HEK293T (cell line): Measurements from ENCODE around the gene SIX3.

ENCODE experiments used
- CTCF ChIA-PET: fragments of 350-600 bp; formaldehyde crosslinking; extraction: SDS; loops from one replicate; lab custom pipeline; 2021; ENCODE audit warnings: antibody characterized with exemption, inconsistent platforms; lab: Yijun Ruan, JAX
- POLR2A ChIA-PET: fragments of 350-600 bp; formaldehyde crosslinking; extraction: SDS; loops from one replicate; lab custom pipeline; 2020; ENCODE audit warnings: antibody characterized with exemption, inconsistent platforms; lab: Yijun Ruan, JAX
- DNase-seq: peaks from one replicate; pipeline ENCODE4 v3.0.0; 2012; ENCODE audit warnings: mixed read lengths; ENCODE audit errors: extremely low spot score
- ARNT ChIP-seq: fragments of 450-650 bp; IDR thresholded peaks from 2 replicates; pipeline ENCODE4 v1.6.1; 2017; ENCODE audit warnings: mild to moderate bottlenecking
- BHLHE40 ChIP-seq: fragments of 450-650 bp; IDR thresholded peaks from 2 replicates; pipeline ENCODE4 v1.6.1; 2016; ENCODE audit warnings: mild to moderate bottlenecking, moderate library complexity, borderline replicate concordance
- CTBP1 ChIP-seq: fragments of 450-650 bp; IDR thresholded peaks from 2 replicates; pipeline ENCODE4 v1.6.1; 2016; ENCODE audit warnings: borderline replicate concordance
- ELF4 ChIP-seq: fragments of 450-650 bp; IDR thresholded peaks from 2 replicates; pipeline ENCODE4 v1.6.1; 2017; ENCODE audit warnings: antibody characterized with exemption
- FOXA1 ChIP-seq: fragments of 450-650 bp; IDR thresholded peaks from 2 replicates; pipeline ENCODE4 v1.6.1; 2016; ENCODE audit warnings: mild to moderate bottlenecking
- FOXK2 ChIP-seq: fragments of 450-650 bp; IDR thresholded peaks from 2 replicates; pipeline ENCODE4 v1.6.1; 2016; ENCODE audit warnings: mild to moderate bottlenecking
- FOXM1 ChIP-seq: fragments of 450-650 bp; IDR thresholded peaks from 2 replicates; pipeline ENCODE4 v1.6.1; 2017; ENCODE audit warnings: mild to moderate bottlenecking, borderline replicate concordance
- HDGF ChIP-seq: fragments of 450-650 bp; IDR thresholded peaks from 2 replicates; pipeline ENCODE4 v1.6.1; 2017; ENCODE audit warnings: antibody characterized with exemption, borderline replicate concordance
- L3MBTL2 ChIP-seq: fragments of 450-650 bp; conservative IDR thresholded peaks from 2 replicates; pipeline ENCODE4 v1.6.1; 2016; ENCODE audit warnings: mild to moderate bottlenecking
- LEF1 ChIP-seq: fragments of 450-650 bp; IDR thresholded peaks from 2 replicates; pipeline ENCODE4 v1.6.1; 2017; ENCODE audit warnings: mild to moderate bottlenecking, borderline replicate concordance
- NFRKB ChIP-seq: fragments of 450-650 bp; IDR thresholded peaks from 2 replicates; pipeline ENCODE4 v1.6.1; 2016; ENCODE audit warnings: mild to moderate bottlenecking, moderate library complexity
- PKNOX1 ChIP-seq: fragments of 450-650 bp; IDR thresholded peaks from 2 replicates; pipeline ENCODE4 v1.6.1; 2016
- SP1 ChIP-seq: fragments of 450-650 bp; IDR thresholded peaks from 2 replicates; pipeline ENCODE4 v1.6.1; 2017
- SUZ12 ChIP-seq: fragments of 450-650 bp; IDR thresholded peaks from 2 replicates; pipeline ENCODE4 v1.6.1; 2016; ENCODE audit warnings: mild to moderate bottlenecking
- TARDBP ChIP-seq: fragments of 450-650 bp; IDR thresholded peaks from 2 replicates; pipeline ENCODE4 v1.6.1; 2016
- ZNF384 ChIP-seq: fragments of 450-650 bp; IDR thresholded peaks from 2 replicates; pipeline ENCODE4 v1.6.1; 2016

The SIX3 gene

GRCh38 chr2:44948565-44949328 is 7.2 kb downstream of the SIX3 start:
- TF ChIP-seq FOXM1 (no peak), PKNOX1 (no peak), HDGF (no peak), SUZ12 (no peak), BHLHE40 (no peak)
- ChIA-PET POLR2A (no interaction called here), CTCF (no interaction called here)
- DNase-seq: no peak

GRCh38 chr2:44949329-44950151 is 8.0 kb downstream of the SIX3 start:
- peak; percentile 73 for DNase-seq
- no peak for TF ChIP-seq SP1
- no peak for TF ChIP-seq ELF4
- TF ChIP-seq SUZ12: no peak
- no peak for TF ChIP-seq ARNT
- ChIA-PET CTCF (interaction anchor here (1.0 to 1.3 kb wide), 2 partner anchors 470 to 557 kb away, joined by 3 to 4 read pairs; no protein-coding TSS in a partner anchor), POLR2A (interaction anchor here (1.0 to 1.3 kb wide), 3 partner anchors 9 to 905 kb away, joined by 3 to 5 read pairs (median 3); no protein-coding TSS in a partner anchor)

GRCh38 chr2:44950646-44951045 is 9.1 kb downstream of the SIX3 start:
- POLR2A ChIA-PET: interaction anchor here (1.0 to 1.3 kb wide), 2 partner anchors 10 to 906 kb away, joined by 3 read pairs; no protein-coding TSS in a partner anchor
- CTCF ChIA-PET: interaction anchor here (0.7 to 1.3 kb wide), 2 partner anchors 25 to 471 kb away, joined by 3 read pairs; no protein-coding TSS in a partner anchor
- no peak for TF ChIP-seq FOXK2
- no peak for TF ChIP-seq FOXA1
- no peak for TF ChIP-seq PKNOX1
- no peak for TF ChIP-seq ARNT
- no peak for TF ChIP-seq SUZ12
- no peak for TF ChIP-seq L3MBTL2
- no peak for TF ChIP-seq TARDBP
- DNase-seq: no peak

- POLR2A ChIA-PET: no interaction called here
- TF ChIP-seq ZNF384: no peak
- no peak for TF ChIP-seq TARDBP
- no peak for TF ChIP-seq ARNT
- TF ChIP-seq SUZ12: no peak
- TF ChIP-seq SP1: no peak
- no peak for TF ChIP-seq PKNOX1
- no peak for TF ChIP-seq FOXM1
- no peak for TF ChIP-seq FOXA1
- no peak for TF ChIP-seq L3MBTL2
- TF ChIP-seq CTBP1: no peak
- TF ChIP-seq LEF1: no peak
- TF ChIP-seq HDGF: no peak
- TF ChIP-seq FOXK2: no peak
- TF ChIP-seq BHLHE40: no peak
- TF ChIP-seq ELF4: no peak
- no peak for TF ChIP-seq NFRKB
- no peak for DNase-seq
- CTCF ChIA-PET: interaction anchor here (0.6 to 1.3 kb wide), 6 partner anchors 25 to 749 kb away, joined by 3 read pairs; no protein-coding TSS in a partner anchor
Observed at GRCh38 chr2:44951124-44951523, 9.6 kb downstream of the SIX3 start.

GRCh38 chr2:44951714-44952113 is 10.2 kb downstream of the SIX3 start:
- TF ChIP-seq FOXK2 (no peak), BHLHE40 (no peak), ELF4 (no peak), CTBP1 (no peak), SUZ12 (no peak), FOXA1 (no peak), HDGF (no peak), SP1 (no peak), FOXM1 (no peak)
- ChIA-PET POLR2A (no interaction called here), CTCF (interaction anchor here (0.6 kb wide), 4 partner anchors 114 to 750 kb away, joined by 3 read pairs; no protein-coding TSS in a partner anchor)
- no peak for DNase-seq

GRCh38 chr2:44952143-44952805 is 10.8 kb downstream of the SIX3 start:
- ChIA-PET CTCF (no interaction called here), POLR2A (no interaction called here)
- DNase-seq: peak; percentile 75
- TF ChIP-seq PKNOX1: no peak
- TF ChIP-seq NFRKB: no peak
- no peak for TF ChIP-seq L3MBTL2
- no peak for TF ChIP-seq ELF4
- TF ChIP-seq HDGF: no peak
- TF ChIP-seq ZNF384: no peak
- no peak for TF ChIP-seq LEF1
- TF ChIP-seq FOXK2: no peak
- TF ChIP-seq TARDBP: no peak
- TF ChIP-seq SP1: no peak
- no peak for TF ChIP-seq ARNT
- TF ChIP-seq BHLHE40: no peak
- TF ChIP-seq FOXA1: no peak
- TF ChIP-seq FOXM1: no peak
- TF ChIP-seq CTBP1: no peak
- no peak for TF ChIP-seq SUZ12
